GM20431 (cell line): ENCODE data around the gene TMCC3.
"Not testable (repeated sequence)": the region's sequence is repeated elsewhere in the genome, so short reads cannot be mapped to it uniquely, and the experiment has no call there.

ENCODE experiments used
- in situ Hi-C: fragments of 300-500 bp; cut with MseI, MboI; formaldehyde crosslinking; loops from one replicate; pipeline ENCODE4 v1.15.0; 2020; ENCODE audit warnings: low sequenced_read_pairs; ENCODE audit not compliant: unreplicated experiment

Gene TMCC3

DNA sequence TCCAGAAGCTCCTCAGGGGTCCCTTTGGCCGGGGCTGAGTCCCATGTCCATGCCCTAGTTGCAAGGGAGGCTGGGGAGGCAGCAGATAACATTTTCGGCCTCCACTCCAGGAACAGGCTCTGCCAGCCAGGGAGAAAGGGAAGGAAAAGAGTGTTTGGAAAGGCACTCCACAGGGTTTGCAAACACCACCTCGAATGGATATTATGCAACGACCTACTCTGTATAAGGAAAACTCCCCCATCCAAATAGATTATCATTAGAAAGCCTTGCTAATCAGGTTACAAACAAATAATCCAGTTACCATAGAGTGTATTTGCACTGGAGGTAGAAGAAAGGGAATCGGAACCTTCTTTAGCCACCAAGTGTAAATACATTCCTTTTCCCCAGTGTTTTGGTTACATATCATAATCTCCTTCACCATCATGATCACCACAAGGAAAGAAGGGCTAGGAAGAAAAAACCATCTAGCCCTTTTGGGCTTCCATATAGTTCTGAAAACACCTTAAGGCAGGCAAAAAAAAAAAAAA lies 40.4 kb downstream of the TMCC3 start:
- in situ Hi-C loops: no loop called here

GRCh38 chr12:94606810-94607209 lies 43.5 kb downstream of the TMCC3 start:
- in situ Hi-C loops: not testable (repeated sequence)

- in situ Hi-C loops: no loop called here
Observed at GRCh38 chr12:94604366-94604698, 46.0 kb downstream of the TMCC3 start.

GRCh38 chr12:94603434-94604365 lies 46.7 kb downstream of the TMCC3 start:
- in situ Hi-C loops: no loop called here

DNA sequence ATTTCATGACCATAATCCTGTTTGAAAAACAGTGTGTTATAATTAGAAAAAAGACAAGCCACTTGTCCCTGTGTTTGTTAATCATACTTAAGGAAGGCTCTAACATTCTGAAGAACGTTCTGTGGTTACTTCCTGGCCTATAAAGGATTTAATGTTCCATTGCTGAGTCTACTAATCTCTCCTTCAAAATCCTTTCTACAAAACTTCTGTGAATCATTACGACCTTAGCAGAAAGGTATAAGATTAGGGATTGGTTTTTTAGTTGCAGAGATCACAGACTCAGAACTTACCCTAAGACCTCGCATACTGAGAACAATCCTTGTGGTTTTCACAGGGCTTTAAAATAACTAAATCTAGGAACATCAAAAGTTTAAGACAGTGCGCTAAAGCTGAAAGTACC lies 48.3 kb downstream of the TMCC3 start:
- in situ Hi-C loops: no loop called here

DNA sequence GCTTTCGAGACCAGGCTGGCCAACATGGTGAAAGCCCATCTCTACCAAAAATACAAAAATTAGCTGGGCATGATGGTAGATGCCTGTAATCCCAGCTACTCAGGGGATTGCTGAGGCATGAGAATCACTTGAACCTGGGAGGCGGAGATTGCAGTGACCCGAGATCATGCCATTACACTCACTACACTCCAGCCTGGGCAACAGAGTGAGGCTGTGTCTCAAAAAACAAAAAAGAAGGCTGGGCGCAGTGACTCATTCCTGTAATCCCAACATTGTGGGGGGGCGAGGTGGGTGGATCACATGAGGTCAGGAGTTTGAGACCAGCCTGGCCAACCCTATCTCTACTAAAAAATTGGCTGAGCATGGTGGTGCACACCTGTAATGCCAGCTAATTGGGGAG lies 49.0 kb downstream of the TMCC3 start:
- in situ Hi-C loops: not testable (repeated sequence)

DNA sequence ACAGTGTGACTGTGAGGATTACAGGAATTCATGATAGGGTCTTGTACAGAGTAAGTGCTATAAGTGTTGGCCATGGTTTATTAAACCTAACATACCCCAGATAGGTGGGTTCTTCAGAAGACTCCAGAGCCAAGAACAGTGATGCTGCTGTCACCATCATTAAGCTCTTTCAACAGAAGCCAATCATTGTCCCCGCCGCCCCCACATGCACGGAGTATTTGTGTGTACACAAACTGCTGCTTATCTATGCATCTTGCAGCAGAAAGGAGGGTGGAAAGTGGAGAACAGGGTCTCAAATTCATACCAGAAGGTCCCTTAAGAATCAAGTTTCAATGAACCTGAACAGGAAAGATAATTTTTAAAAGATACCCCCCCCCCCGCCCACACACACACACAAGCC lies 51.2 kb downstream of the TMCC3 start:
- in situ Hi-C loops: no loop called here

- in situ Hi-C loops: no loop called here
Observed at GRCh38 chr12:94597268-94597667, 53.1 kb downstream of the TMCC3 start.

DNA sequence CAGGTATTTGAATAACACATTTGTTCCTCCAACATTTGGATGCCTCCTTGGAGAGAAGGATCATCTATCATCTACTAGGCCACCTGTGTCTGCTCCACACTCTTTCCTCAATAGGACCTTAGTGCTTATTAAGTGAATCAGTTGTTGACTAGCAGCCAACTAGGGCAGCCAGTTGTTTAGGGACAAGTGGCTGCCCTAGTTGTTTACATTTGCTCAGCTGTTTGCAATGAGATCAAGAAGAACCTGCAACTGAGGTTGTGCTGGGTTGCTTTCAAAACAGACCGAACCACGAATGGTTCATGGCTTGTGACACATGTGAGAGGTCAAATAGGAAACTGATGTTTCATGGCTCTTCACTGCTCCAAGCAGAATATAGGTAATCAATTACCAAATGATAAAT lies 53.8 kb downstream of the TMCC3 start:
- in situ Hi-C loops: no loop called here

DNA sequence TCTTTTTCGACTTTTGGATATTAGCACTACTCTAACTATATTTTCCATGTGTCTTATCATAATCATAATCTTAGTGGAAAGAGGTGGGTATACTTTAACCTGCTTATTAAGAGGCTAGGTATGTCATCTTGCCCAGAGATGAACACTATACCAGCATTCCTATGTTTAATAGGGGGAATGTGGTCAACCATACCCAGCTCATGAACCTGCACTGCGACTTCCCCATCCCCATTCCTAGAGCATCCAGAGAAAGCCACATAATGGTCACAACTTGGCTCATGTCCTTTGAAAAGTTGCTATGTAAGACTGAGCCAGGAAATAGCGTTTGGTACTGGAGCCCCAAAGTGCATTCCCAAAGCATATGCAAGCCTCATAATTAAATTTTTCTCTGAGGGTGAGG lies 55.2 kb downstream of the TMCC3 start:
- in situ Hi-C loops: no loop called here

GRCh38 chr12:94594443-94594825 lies 55.9 kb downstream of the TMCC3 start:
- in situ Hi-C loops: no loop called here

GRCh38 chr12:94593822-94594442 lies 56.4 kb downstream of the TMCC3 start:
- in situ Hi-C loops: no loop called here

GRCh38 chr12:94592723-94593122 lies 57.6 kb downstream of the TMCC3 start:
- in situ Hi-C loops: not testable (repeated sequence)

DNA sequence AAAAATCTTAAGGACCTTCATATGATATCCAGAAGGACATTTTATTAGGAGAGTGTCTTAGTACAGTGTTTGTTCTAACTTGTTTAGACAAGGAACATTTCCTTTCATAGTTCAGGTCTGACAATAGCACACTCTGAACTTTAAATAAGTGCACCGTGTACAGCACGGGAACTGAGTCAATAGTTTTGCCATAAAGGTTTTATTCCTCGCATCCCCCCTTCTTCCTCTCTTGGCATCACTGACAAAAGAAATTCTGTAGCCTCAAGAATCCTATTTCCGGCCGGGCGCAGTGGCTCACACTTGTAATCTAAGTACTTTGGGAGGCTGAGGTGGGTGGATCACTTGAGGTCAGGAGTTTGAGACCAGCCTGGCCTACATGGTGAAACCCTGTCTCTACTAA lies 58.3 kb downstream of the TMCC3 start:
- in situ Hi-C loops: no loop called here

DNA sequence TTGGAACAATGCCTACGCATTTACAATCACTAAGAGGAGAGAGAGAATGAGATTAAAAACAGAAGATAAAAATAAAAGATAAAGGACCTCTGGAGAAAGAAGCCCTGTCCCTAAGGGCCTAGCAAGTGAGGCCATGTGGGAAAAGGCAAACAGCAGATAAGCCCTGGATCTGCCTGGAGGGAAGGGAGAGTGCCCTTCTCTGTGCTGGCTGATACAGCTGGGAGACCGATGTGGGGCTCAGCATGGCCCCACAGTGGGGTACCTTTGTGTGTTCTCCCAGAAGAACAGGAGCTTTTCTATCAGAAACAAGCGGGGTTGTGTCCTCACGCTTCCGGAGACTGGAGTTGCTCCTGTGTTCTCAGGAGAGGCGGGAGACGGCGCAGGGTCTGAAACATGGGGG lies 59.9 kb downstream of the TMCC3 start:
- in situ Hi-C loops: no loop called here

DNA sequence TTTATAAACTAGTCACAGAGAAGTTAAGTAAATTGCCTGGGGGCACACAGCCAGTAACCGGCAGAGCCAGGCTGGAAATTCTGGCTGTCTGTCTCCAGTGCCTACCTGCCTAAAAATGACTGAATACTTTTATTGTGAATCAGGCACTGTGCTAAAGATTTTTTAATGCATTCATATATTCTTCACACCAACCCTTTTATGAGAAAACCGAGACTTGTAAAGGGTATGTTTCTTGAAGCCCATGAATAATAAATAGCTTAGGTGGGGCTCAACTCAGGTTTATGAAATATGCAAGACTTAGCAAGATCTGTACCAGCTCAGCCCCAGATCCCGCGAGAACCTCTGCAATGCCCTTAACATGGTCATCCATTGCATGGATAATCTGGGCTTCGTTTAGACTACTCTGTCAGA lies 60.8 kb downstream of the TMCC3 start:
- in situ Hi-C loops: no loop called here

DNA sequence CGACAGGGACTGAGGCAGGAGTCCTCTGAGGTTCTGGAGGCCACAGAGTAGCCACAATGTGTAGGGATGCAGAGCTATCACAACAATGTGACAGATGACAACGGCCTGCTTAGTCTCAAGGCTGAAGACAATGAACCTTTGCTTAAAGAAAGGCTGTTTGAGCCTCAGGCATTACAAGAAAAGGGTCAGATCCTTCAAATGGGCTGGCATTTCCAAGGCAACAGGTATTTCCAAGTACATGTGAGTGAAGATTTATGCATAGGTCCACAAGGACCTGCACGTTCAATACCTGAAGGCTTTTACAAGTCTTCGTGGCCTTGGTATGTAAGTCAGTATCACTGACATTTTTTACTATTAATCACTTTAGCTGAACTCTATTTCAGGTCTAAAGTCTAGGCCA lies 62.0 kb downstream of the TMCC3 start:
- in situ Hi-C loops: no loop called here

DNA sequence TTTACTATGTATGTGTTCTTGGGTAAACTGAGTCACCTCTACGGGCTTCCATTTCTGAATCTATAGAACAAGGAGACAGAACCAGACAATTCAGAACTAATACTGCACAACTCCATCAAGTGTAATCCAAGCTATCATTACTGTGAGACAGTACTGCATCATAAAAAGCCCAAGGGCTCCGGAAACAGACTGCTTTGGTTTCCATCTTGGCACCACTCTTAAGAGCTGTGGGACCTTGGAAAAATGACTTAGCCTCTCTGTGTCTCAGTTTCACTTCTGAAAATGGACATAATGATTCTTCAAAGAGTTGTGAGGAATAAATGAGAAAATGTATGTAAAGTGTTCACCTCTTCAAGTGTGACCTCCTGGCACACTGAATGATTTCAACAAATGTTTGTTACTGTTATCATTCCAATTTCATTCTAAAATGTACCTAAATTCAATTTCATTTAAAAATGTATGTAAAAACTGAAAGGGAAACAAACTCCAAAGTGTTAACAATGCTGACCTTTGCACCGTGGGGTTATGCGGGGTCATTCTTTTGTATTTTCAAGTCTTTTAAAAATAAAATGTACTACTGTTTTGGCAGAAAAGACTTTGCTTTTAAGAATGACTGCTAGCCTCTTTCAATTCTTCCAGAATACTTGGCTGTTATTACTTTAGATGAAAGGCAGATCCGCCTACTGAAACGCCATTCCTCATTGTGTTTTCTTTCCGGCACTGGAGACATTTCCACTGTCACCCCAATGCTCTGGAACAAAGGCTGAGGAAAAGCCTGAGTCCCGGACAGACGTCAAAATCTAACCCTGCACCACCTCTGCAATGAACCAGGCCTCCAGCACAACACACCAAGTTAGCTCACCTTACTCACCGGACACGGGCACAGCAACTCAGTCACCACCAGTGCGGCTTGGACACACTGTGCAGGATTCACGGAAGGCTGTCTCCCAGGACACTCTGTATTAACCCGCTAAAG lies 62.8 kb downstream of the TMCC3 start:
- in situ Hi-C loops: no loop called here

DNA sequence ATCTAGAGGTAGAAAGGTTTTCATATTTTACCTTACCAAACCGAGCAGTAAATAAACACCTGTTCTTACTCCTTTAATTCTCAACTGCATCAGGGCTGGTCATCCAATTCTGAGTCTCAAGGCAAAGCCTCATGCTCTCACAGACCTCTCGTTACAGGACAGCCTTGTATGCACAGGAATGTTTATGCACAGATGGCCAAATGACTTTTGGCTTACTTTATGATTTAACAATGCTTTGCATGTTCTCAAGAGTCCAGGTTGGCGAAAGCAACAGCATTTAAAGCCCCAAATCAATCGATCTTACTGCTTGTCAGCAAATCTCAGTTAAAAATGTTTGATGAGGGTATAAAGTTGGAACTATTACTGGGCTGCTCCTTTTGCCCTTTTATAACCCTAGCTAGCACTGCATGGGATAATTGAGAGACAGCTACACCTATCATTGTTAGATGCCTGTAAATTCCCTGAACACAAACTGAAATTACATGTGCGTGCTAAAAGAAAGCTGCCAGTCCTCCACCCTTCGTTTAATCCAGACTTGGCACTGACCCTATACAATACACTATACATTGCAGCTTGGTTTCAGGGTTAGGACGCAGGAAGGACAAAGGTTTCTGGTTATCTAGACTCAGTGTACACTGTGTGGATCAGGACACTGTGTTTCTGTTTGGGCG lies 63.6 kb downstream of the TMCC3 start:
- in situ Hi-C loops: no loop called here

DNA sequence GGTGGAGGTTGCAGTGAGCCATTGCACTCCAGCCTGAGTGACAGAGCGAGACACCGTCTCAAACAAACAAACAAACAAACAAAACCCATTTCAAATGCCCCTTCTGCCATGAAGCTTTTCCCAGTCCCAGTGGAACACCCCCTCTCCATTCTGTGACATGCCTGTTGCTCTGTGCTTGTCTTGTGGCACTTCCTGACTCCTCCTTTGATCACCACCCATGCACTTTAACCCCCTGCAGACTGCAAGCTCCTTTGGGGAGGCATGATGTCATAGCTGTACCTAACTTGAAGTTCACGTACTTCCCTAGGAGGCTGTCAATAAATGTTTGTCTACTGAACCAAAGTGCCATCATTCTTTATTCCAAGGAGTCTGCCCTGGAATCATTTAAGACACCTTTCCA lies 64.7 kb downstream of the TMCC3 start:
- in situ Hi-C loops: no loop called here
